ENCODE results near the gene DEUP1. TPM values are rescaled to one million over a fixed set of nuclear protein-coding genes. Genes with fewer than 3 reads are reported as not detected.

DEUP1 gene
- total and polyA plus RNA-seq, 12 donors = 0.76 TPM; not detected in 11

DNA sequence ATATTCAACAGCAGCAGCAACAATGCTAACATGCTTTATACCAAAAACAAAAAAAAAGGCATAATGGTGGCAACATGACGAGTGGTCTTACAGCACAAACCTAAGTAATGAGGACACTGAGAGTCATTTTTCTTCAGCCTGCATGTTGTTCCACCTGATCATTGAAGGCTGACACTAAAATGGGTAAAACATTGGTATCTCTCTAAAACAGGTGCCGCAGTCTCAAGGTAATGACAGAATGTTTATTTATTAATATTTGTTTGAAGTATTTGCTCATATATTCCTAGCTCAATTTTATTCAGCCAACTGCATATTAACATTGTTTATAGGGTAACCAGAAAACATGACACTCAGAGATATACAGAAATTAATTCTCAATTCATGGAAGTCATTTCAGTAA lies 8.3 kb upstream of the DEUP1 start:
- 88 to 94% methylated on average over 2 of the region's 2 CpGs for WGBS, 2 donors
- no peak overlapping the region for H3K27ac ChIP-seq
- no peak for ATAC-seq
- H3K36me3 ChIP-seq = no peaks in the 10 kb centered on the region
- DNase-seq = no peak
- TF ChIP-seq, protein P1, sequence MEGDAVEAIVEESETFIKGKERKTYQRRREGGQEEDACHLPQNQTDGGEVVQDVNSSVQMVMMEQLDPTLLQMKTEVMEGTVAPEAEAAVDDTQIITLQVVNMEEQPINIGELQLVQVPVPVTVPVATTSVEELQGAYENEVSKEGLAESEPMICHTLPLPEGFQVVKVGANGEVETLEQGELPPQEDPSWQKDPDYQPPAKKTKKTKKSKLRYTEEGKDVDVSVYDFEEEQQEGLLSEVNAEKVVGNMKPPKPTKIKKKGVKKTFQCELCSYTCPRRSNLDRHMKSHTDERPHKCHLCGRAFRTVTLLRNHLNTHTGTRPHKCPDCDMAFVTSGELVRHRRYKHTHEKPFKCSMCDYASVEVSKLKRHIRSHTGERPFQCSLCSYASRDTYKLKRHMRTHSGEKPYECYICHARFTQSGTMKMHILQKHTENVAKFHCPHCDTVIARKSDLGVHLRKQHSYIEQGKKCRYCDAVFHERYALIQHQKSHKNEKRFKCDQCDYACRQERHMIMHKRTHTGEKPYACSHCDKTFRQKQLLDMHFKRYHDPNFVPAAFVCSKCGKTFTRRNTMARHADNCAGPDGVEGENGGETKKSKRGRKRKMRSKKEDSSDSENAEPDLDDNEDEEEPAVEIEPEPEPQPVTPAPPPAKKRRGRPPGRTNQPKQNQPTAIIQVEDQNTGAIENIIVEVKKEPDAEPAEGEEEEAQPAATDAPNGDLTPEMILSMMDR (IDR thresholded peaks at IDR 0.05) = no peak
- H3K9me3 ChIP-seq = peaks cover 0 to 21% (median 5%) of the 10 kb centered on the region in 11 donors
- no peak overlapping the region for H3K4me3 ChIP-seq
- H3K27me3 ChIP-seq = no peaks in the 10 kb centered on the region
- H3K4me1 ChIP-seq = no peaks in the 10 kb centered on the region
- intact Hi-C loops (cut with DNase I) = no loop called here

DNA sequence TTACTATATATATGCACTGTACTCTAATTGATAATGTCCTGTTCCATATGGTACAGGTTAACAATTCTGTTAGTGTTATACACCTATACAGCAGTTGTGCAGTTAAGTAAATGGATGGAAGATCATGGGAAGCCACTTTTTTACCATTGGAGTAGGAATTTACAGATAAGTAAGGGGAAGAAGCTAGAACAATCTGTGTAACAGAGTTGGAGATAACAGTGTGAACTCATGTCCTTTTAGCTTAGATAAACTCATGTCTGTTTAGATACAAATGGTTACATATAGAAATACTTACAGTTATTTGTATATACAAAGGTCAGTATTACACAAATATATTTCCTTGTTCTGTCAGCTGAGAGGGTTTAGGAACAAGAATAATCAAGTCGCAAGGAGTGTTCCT lies 6.8 kb upstream of the DEUP1 start:
- TF ChIP-seq, protein P1 (IDR thresholded peaks at IDR 0.05) = no peak
- Histone ChIP-seq H3K4me3 (no peak overlapping the region), H3K36me3 (no peaks in the 10 kb centered on the region), H3K27me3 (no peaks in the 10 kb centered on the region), H3K9me3 (peaks cover 0 to 14% (median 5%) of the 10 kb centered on the region in 11 donors), H3K27ac (no peak overlapping the region), H3K4me1 (no peaks in the 10 kb centered on the region)
- intact Hi-C loops (cut with DNase I) = no loop called here
- 76 to 89% methylated on average over 1 of the region's 1 CpG for WGBS, 2 donors
- DNase-seq (no peak), ATAC-seq (no peak)

DNA sequence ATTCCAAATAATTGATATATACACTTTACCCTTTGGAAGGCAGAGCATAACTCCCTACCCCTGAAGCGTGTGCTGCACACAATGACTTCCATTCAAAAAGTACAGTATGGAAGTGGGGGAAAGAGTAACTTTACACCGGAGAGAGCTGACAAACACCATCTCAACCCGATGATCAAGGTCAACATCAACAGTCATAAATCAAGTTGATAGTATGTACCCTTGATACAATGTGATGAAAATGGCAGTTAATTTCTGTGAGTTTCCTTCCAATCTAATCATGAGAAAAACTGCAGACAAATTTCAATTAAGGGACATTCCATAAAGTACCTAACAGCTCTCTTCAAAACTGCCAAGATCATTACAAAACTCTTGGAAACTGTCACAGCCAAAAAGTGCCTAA lies 6.0 kb upstream of the DEUP1 start:
- intact Hi-C loops (cut with DNase I) = no loop called here
- 78 to 91% methylated on average over 3 of the region's 3 CpGs for WGBS, 2 donors
- H3K4me1 ChIP-seq = no peaks in the 10 kb centered on the region
- peaks cover 0 to 6% (median under 1%) of the 10 kb centered on the region in 11 donors for H3K9me3 ChIP-seq
- TF ChIP-seq, protein P1 (IDR thresholded peaks at IDR 0.05) = no peak
- H3K27ac ChIP-seq = no peak overlapping the region
- no peak overlapping the region for H3K4me3 ChIP-seq
- H3K36me3 ChIP-seq = no peaks in the 10 kb centered on the region
- no peak for DNase-seq
- no peak for ATAC-seq
- peaks cover 0 to 7% (median 0%) of the 10 kb centered on the region in 7 donors for H3K27me3 ChIP-seq

DNA sequence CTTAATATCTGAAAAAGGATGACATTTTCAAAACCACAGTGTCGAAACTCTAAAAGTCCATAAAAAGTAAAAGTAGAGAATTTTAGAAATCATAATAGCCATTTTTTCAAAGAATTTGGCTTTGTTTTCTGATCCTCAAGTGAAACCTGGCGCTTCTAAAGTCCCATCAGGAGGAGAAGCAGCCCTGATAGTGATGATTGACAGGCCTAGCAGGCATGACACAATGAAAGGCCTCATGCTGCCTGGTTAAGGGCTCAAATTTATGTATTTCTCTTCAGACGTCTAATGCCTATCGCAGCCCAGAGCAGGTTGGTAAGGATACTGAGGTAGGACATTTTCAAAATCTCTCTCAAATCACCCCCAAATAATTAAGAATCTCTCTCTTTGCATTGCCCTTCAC lies 3.9 kb upstream of the DEUP1 start:
- DNase-seq (no peak), ATAC-seq (no peak)
- Histone ChIP-seq H3K4me1 (peaks cover 0 to 9% (median 3%) of the 10 kb centered on the region in 9 donors), H3K27me3 (peaks cover 0 to 27% (median 17%) of the 10 kb centered on the region in 7 donors), H3K4me3 (no peak overlapping the region), H3K27ac (no peak overlapping the region), H3K9me3 (no peaks in the 10 kb centered on the region), H3K36me3 (no peaks in the 10 kb centered on the region)
- 92 to 98% methylated on average over 4 of the region's 4 CpGs for WGBS, 2 donors
- intact Hi-C loops (cut with DNase I) = no loop called here
- TF ChIP-seq, protein P1 (IDR thresholded peaks at IDR 0.05) = no peak
